Kidney capillary endothelial cell (primary cell): Measurements from ENCODE around the gene ZSWIM5.

Source experiments
- DNase-seq: peaks from one replicate; pipeline ENCODE4 v3.0.0-alpha.2; 2018; ENCODE audit warnings: low spot score

Gene ZSWIM5

DNA sequence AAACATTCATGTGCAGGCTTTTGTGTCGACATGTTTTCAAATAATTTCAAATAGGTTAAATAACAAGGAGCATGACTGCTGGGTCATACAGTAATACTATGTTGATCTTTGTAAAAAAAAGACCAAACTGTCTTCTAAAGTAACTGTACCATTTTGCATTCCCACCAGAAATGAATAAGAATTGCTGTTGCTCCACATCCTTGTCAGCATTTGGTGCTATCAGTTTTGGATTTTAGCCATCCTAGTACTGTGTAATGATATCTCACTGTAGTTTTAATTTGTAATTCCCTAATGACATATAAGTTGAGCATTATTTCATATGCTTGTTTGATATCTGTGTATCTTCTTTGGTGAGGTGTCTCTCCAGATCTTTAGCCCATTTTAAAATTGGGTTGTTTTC is 182.7 kb downstream of the ZSWIM5 start:
- DNase-seq, result no peak

DNA sequence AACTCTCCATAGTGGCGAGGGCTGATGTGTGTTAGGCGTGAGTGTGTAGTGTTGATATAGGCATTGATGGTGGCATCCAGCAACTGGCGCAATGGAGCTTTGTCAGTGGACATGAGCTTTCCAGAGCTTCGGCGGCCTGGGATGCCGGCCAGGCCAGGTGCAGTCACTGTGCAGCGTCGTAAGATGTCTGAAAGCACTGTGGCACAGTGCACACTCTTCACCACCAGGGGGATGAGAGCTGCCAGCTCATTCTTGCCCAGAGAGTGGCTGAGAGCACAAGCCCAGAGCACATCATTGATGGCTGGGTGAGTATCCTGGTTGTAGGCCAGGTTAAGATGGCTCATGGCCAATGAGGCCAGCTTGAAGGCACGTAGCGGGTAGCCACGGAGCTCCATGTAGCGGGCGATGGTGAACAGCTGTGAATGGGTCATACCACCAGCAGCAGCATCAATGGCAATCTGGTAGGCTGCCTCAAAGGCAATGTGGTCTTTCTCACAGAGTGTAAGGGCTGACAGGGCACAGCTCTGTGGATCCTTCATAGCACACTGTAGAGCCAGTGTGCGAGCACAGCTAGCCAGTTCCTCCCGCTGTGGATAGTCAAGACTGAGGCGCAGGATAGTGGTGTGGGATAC is 187.7 kb downstream of the ZSWIM5 start:
- peak; percentile 41 for DNase-seq

- no peak for DNase-seq
Measured at GRCh38 chr1:45016767-45017166, 189.6 kb downstream of the ZSWIM5 start.

DNA sequence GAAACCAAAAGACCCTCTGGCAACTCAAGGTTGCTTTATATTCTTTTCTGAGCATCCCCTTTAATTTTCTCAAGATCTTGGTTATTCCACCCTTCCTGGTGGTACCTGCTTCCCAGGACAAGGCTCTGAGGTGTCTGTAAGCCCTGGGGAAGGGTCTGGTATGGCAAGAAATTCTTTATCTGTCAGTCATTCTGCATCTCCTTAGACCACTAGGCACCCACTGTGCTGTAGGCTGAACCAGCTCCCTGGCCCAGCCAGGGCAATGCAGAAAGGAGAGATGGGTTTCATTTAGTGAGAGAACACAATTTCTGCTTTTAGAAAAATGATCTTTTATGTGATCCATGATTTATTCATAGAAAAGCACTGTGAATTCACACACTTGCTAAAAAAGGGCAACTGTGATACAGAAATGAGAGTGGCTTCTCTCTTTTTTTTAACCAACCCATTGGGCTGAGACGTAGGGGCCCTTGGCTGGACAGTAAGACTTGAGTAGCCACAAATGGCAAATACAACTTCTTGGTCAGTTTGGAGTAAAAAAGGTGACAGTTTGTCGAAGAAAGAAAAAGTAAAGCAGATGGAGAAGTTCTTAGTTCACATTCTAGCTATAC is 190.2 kb downstream of the ZSWIM5 start:
- DNase-seq, result no peak

- no peak for DNase-seq
Measured at GRCh38 chr1:45015683-45016082, 190.7 kb downstream of the ZSWIM5 start.

DNA sequence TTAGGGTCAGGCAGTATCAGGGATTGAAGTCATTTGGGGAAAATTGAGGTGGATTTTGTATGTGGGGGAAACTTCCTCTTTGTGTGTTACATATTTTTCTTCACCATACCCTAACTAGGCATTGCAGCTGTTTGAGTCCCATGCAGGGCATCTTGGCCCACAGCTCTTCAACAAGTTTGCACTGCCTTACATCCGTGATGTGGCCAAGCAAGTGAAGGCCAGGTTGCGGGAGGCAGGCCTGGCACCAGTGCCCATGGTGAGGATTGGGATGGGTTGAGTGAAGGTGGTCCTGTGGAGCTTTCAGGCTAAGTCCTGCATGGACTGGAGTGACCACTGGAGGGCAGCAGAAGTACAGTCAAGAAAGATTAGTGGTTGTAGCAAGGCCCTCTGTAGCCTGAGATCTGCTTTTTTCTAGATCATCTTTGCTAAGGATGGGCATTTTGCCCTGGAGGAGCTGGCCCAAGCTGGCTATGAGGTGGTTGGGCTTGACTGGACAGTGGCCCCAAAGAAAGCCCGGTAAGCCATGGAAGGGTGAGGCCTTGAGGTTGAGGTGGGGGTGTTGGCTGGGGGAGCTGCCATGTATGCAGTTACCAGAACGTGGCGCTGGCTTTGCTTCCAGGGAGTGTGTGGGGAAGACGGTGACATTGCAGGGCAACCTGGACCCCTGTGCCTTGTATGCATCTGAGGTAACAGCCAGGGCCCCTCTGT is 191.9 kb downstream of the ZSWIM5 start:
- DNase-seq, result peak; percentile 67

DNA sequence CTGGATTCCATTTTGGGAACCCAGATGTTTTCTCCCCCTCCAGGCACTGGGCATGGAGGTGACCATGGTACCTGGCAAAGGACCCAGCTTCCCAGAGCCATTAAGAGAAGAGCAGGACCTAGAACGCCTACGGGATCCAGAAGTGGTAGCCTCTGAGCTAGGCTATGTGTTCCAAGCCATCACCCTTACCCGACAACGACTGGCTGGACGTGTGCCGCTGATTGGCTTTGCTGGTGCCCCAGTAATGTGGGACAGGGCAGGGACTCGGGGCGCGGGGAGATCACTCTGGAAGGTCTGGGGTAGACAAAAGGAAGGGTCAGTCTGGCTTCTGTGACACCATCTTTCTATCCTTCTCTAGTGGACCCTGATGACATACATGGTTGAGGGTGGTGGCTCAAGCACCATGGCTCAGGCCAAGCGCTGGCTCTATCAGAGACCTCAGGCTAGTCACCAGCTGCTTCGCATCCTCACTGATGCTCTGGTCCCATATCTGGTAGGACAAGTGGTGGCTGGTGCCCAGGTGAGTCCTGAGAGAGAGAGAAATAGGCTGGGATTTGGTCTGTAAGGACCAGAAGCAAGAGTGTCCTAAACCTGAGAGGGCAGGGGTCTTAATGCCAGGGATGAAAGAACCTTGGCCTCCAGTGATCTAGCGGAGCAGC is 192.7 kb downstream of the ZSWIM5 start:
- DNase-seq, result no peak

DNA sequence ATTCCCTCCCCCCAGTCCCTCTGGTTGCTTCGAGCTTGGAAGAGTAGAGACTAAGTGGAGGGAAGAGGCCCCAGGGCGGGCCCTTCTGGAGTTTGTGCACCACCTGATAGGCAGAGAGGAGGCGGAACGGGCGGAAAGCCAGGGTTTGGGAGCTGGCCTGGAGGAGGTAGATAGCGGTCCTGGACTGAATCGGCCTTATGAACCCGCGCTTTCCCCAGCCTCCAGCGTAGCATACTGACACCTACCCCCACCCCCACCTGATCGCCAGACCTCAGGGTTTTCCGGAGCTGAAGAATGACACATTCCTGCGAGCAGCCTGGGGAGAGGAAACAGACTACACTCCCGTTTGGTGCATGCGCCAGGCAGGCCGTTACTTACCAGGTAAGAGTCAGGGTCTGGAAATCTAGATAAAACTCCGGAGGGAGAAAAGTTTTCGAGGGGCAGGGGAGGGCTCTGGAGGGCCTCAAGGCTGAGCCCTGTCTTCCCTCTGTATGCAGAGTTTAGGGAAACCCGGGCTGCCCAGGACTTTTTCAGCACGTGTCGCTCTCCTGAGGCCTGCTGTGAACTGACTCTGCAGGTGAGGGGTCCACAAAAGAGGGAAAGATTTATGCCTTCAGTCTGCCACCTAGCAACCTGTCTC is 193.6 kb downstream of the ZSWIM5 start:
- DNase-seq, result peak; percentile 52

- peak; percentile 95 for DNase-seq
Measured at GRCh38 chr1:45011837-45012638, 194.4 kb downstream of the ZSWIM5 start, which contains the start of gene UROD. TSS of gene UROD (plus strand) at chr1:45012254. CDS start at chr1:45012266, 12 bp downstream.

GRCh38 chr1:45010855-45011811 is 195.3 kb downstream of the ZSWIM5 start, which contains the start of gene HECTD3:
TSS of gene HECTD3 (minus strand) at chr1:45011324. CDS start at chr1:45011257, 67 bp downstream.
- peak; percentile 70 for DNase-seq

- no peak for DNase-seq
Measured at GRCh38 chr1:45009956-45010854, 196.2 kb downstream of the ZSWIM5 start.

- DNase-seq, result no peak
Measured at GRCh38 chr1:45009296-45009865, 197.0 kb downstream of the ZSWIM5 start.

DNA sequence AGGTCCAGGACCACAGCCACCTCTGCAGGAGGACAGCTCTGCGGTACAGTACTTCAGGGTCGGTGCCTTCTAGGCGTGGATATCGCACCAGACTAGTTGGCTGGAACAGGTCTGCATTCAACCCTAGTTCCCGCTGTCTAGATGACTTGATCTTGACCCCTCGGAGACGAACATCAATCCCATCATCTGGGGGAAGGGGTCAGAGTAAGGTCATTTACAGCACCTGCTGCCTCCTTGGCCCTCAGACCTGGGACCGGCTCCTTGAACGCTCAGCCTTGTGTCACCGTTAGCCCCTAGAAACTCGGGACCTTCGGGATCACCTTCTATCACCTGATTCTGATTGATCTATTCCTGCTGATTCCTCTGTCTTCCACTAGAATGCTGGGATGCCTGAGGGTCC is 197.9 kb downstream of the ZSWIM5 start:
- DNase-seq, result no peak

DNA sequence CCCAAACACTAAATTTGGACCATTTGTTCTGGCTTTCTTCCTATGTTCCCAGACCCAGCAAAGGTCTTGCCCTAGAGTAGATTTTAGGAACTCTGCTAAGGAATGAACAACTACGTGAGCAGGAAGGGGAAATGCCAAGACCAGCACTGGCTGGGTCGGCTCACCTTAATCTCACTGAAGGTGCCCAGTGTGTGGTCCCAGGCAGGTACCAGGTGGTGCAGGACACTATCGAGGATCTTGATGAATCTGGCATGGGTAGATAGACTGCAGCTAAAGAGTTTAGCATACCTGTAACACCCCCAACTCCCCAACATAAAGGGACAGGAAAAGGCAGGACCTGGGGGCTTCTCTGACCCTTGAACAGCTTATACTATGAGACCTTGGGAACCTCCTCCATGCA is 198.3 kb downstream of the ZSWIM5 start:
- no peak for DNase-seq

DNA sequence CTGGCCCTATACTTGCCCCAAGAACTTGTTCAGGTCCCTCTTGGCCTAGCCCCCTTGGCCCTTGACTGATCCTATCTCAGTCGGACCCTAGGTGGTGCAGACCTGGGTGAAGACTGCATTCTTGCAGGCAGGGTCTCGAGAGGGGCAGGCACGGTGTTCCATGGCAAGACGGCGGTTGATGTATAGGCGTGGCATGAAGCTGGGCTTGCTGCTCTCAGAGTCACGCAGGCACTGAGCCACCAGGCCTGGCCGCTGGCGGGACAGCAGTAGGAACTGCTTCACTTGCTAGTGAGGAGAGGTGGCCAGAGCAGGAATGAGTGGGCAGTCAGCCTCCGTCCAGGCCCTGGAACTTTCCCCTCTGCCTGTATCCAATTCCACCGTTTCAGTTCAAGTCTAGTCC is 199.1 kb downstream of the ZSWIM5 start:
- DNase-seq, result no peak

GRCh38 chr1:45005761-45006160 is 200.6 kb downstream of the ZSWIM5 start:
- DNase-seq, result no peak

GRCh38 chr1:45004281-45004920 is 202.0 kb downstream of the ZSWIM5 start:
- DNase-seq, result no peak

- DNase-seq, result no peak
Measured at GRCh38 chr1:45003741-45004140, 202.7 kb downstream of the ZSWIM5 start.
